ENCODE results near the gene PDLIM4. TPM values are rescaled to one million over a fixed set of nuclear protein-coding genes. Genes with fewer than 3 reads are reported as not detected.

The PDLIM4 gene
- total RNA-seq, 4 donors from 2014 or later = 32.4 to 90.9 (median 50.8) TPM

GRCh38 chr5:132218321-132218720 lies 39.2 kb upstream of the PDLIM4 start:
- H3K4me3 ChIP-seq = no peak overlapping the region
- H3K27me3 ChIP-seq = no peaks in the 10 kb centered on the region
- no peaks in the 10 kb centered on the region for H3K9me3 ChIP-seq
- 82 to 88% methylated on average over 4 of the region's 4 CpGs for WGBS, 2 donors
- no peak overlapping the region for H3K27ac ChIP-seq
- DNase-seq (ENCODE audit: low spot score in 2 of 2) = no peak
- H3K4me1 ChIP-seq = peaks cover 0 to 43% (median 19%) of the 10 kb centered on the region in 4 donors
- H3K36me3 ChIP-seq = peaks cover 0 to 24% (median 0%) of the 10 kb centered on the region in 3 donors
- TF ChIP-seq EP300 (IDR thresholded peaks at IDR 0.05) (no peak), POLR2A (IDR thresholded peaks at IDR 0.05) (no peak), CTCF (IDR thresholded peaks at IDR 0.05) (no peak)

GRCh38 chr5:132219289-132219970 lies 38.1 kb upstream of the PDLIM4 start:
- Histone ChIP-seq H3K36me3 (peaks cover 0 to 17% (median 0%) of the 10 kb centered on the region in 3 donors), H3K27me3 (no peaks in the 10 kb centered on the region), H3K4me3 (no peak overlapping the region), H3K27ac (no peak overlapping the region), H3K4me1 (peaks cover 0 to 53% (median 22%) of the 10 kb centered on the region in 4 donors), H3K9me3 (no peaks in the 10 kb centered on the region)
- no peak for TF ChIP-seq POLR2A (IDR thresholded peaks at IDR 0.05)
- TF ChIP-seq EP300 (IDR thresholded peaks at IDR 0.05) = no peak
- no peak for TF ChIP-seq CTCF (IDR thresholded peaks at IDR 0.05)
- 96 to 98% methylated on average over 6 of the region's 6 CpGs for WGBS, 2 donors
- no peak for DNase-seq (ENCODE audit: low spot score in 2 of 2)

GRCh38 chr5:132219981-132220380 lies 37.5 kb upstream of the PDLIM4 start:
- no peak for DNase-seq (ENCODE audit: low spot score in 2 of 2)
- peaks cover 0 to 53% (median 22%) of the 10 kb centered on the region in 4 donors for H3K4me1 ChIP-seq
- no peaks in the 10 kb centered on the region for H3K9me3 ChIP-seq
- peak overlapping the region in 1 of 4 donors; percentile 20 for H3K27ac ChIP-seq
- 92 to 95% methylated on average over 1 of the region's 1 CpG for WGBS, 2 donors
- TF ChIP-seq POLR2A (IDR thresholded peaks at IDR 0.05) (no peak), CTCF (IDR thresholded peaks at IDR 0.05) (no peak), EP300 (IDR thresholded peaks at IDR 0.05) (no peak)
- peaks cover 0 to 17% (median 0%) of the 10 kb centered on the region in 3 donors for H3K36me3 ChIP-seq
- no peaks in the 10 kb centered on the region for H3K27me3 ChIP-seq
- H3K4me3 ChIP-seq = no peak overlapping the region

GRCh38 chr5:132220491-132220890 lies 37.0 kb upstream of the PDLIM4 start:
- peaks cover 0 to 53% (median 25%) of the 10 kb centered on the region in 4 donors for H3K4me1 ChIP-seq
- 70 to 77% methylated on average over 2 of the region's 2 CpGs for WGBS, 2 donors
- peak overlapping the region in 1 of 4 donors; percentile 20 for H3K27ac ChIP-seq
- no peaks in the 10 kb centered on the region for H3K27me3 ChIP-seq
- no peaks in the 10 kb centered on the region for H3K9me3 ChIP-seq
- no peak overlapping the region for H3K4me3 ChIP-seq
- TF ChIP-seq CTCF (IDR thresholded peaks at IDR 0.05) (no peak), POLR2A (IDR thresholded peaks at IDR 0.05) (no peak), EP300 (IDR thresholded peaks at IDR 0.05) (no peak)
- DNase-seq (ENCODE audit: low spot score in 2 of 2) = no peak
- H3K36me3 ChIP-seq = peaks cover 0 to 17% (median 0%) of the 10 kb centered on the region in 3 donors
